ENCODE data around the gene NKAIN2.

The NKAIN2 gene

GRCh38 chr6:124479991-124480430, 676.3 kb downstream of the NKAIN2 start (continued):
- TF ChIP-seq TSHZ1 (tag by site-specific recombination; IDR thresholded peaks at IDR 0.05; ENCODE audit: borderline replicate concordance), result 0 out of 2 replicates have a peak, but pooled peaks have one; percentile 31

DNA sequence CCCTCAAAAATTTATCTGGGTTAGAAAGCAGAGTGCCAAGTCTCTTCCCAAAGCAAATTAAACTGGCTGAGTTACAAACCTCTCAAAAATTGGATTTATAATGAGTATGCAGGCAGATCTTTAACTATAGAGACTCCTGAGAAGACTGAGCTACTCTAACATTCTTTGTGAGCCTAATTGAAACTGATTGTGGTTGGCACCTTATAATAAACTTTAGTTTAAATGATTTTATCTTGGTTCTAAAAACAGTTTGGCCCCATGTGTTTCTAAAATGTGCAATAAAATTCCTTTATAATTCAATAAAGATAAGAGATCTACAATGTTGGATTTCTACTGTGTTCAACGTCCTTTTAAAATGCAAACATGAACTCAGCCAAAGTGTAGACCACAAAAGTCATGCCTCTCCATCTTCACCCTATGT, 678.4 kb downstream of the NKAIN2 start:
- H3K4me1 ChIP-seq (ENCODE audit: control insufficient read depth, insufficient read depth, low read length), result peaks cover 29% of the 10 kb centered on the region
- ChIA-PET POLR2A (no interaction called here), CTCF (no interaction called here)
- no peaks in the 10 kb centered on the region for H3K36me3 ChIP-seq (ENCODE audit: control insufficient read depth in 2 of 2, insufficient read depth in 1 of 2, low read length in 2 of 2)
- no peak overlapping the region for H3K4me3 ChIP-seq (ENCODE audit: low read depth, low read length)
- no peaks in the 10 kb centered on the region for H3K9me3 ChIP-seq (ENCODE audit: control insufficient read depth, insufficient read depth, low read depth, low read length)
- peak overlapping the region; percentile 14 for H3K27ac ChIP-seq (ENCODE audit: extremely low read depth, low read depth, low read length)
- TF ChIP-seq ZNF501 (tag by site-specific recombination; IDR thresholded peaks at IDR 0.05) (no peak), ZNF211 (tag by site-specific recombination; IDR thresholded peaks at IDR 0.05; ENCODE audit: low read depth) (no peak), SP7 (tag by site-specific recombination; IDR thresholded peaks at IDR 0.05) (0 out of 2 replicates have a peak, but pooled peaks have one; percentile 18), ZNF677 (tag by site-specific recombination; IDR thresholded peaks at IDR 0.05) (no peak), KLF16 (tag by site-specific recombination; IDR thresholded peaks at IDR 0.05) (peak; percentile 32; the same call in 1 of the 2 replicates), ZBTB6 (tag by site-specific recombination; IDR thresholded peaks at IDR 0.05) (0 out of 2 replicates have a peak, but pooled peaks have one; percentile 63), ZNF37A (tag by site-specific recombination; IDR thresholded peaks at IDR 0.05) (no peak), GLI4 (tag by site-specific recombination; IDR thresholded peaks at IDR 0.05) (no peak), ZNF747 (tag by site-specific recombination; IDR thresholded peaks at IDR 0.05) (no peak), ZXDB (tag by site-specific recombination; IDR thresholded peaks at IDR 0.05) (peak; percentile 46; the same call in 1 of the 2 replicates), ZNF174 (tag by site-specific recombination; IDR thresholded peaks at IDR 0.05) (no peak), ZNF121 (tag by site-specific recombination; IDR thresholded peaks at IDR 0.05) (0 out of 2 replicates have a peak, but pooled peaks have one; percentile 16), OSR2 (tag by site-specific recombination; IDR thresholded peaks at IDR 0.05) (peak; percentile 89), ZNF544 (tag by site-specific recombination; IDR thresholded peaks at IDR 0.05) (no peak), ZBTB1 (tag by site-specific recombination; IDR thresholded peaks at IDR 0.05) (no peak), ZNF629 (tag by site-specific recombination; IDR thresholded peaks at IDR 0.05) (peak; percentile 33; the same call in 1 of the 2 replicates), ZNF664 (tag by site-specific recombination; IDR thresholded peaks at IDR 0.05) (no peak), ZNF600 (tag by site-specific recombination; IDR thresholded peaks at IDR 0.05) (no peak), KLF10 (tag by site-specific recombination; IDR thresholded peaks at IDR 0.05) (peak; percentile 71), ZNF513 (tag by site-specific recombination; IDR thresholded peaks at IDR 0.05) (peak; percentile 42; the same call in 1 of the 2 replicates), ZNF112 (tag by site-specific recombination; IDR thresholded peaks at IDR 0.05) (no peak), ZNF76 (tag by site-specific recombination; IDR thresholded peaks at IDR 0.05; ENCODE audit: borderline replicate concordance, low read depth) (no peak), ZBTB20 (tag by site-specific recombination; IDR thresholded peaks at IDR 0.05) (no peak), ZFP3 (tag by site-specific recombination; IDR thresholded peaks at IDR 0.05; ENCODE audit: low read depth) (no peak), ZNF596 (tag by site-specific recombination; IDR thresholded peaks at IDR 0.05) (no peak), IKZF3 (tag by site-specific recombination; IDR thresholded peaks at IDR 0.05) (0 out of 2 replicates have a peak, but pooled peaks have one; percentile 63)
- TF ChIP-seq, protein P1, sequence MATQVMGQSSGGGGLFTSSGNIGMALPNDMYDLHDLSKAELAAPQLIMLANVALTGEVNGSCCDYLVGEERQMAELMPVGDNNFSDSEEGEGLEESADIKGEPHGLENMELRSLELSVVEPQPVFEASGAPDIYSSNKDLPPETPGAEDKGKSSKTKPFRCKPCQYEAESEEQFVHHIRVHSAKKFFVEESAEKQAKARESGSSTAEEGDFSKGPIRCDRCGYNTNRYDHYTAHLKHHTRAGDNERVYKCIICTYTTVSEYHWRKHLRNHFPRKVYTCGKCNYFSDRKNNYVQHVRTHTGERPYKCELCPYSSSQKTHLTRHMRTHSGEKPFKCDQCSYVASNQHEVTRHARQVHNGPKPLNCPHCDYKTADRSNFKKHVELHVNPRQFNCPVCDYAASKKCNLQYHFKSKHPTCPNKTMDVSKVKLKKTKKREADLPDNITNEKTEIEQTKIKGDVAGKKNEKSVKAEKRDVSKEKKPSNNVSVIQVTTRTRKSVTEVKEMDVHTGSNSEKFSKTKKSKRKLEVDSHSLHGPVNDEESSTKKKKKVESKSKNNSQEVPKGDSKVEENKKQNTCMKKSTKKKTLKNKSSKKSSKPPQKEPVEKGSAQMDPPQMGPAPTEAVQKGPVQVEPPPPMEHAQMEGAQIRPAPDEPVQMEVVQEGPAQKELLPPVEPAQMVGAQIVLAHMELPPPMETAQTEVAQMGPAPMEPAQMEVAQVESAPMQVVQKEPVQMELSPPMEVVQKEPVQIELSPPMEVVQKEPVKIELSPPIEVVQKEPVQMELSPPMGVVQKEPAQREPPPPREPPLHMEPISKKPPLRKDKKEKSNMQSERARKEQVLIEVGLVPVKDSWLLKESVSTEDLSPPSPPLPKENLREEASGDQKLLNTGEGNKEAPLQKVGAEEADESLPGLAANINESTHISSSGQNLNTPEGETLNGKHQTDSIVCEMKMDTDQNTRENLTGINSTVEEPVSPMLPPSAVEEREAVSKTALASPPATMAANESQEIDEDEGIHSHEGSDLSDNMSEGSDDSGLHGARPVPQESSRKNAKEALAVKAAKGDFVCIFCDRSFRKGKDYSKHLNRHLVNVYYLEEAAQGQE (tag by site-specific recombination; IDR thresholded peaks at IDR 0.05), result no peak
